GM12878 (cell line): Measurements from ENCODE around the gene TICRR. TPM values are rescaled to one million over a fixed set of nuclear protein-coding genes. Genes with fewer than 3 reads are reported as not detected.

Experiments
- ATAC-seq: fragments of 200-7000 bp; cut with Tn5 transposase; 3 replicates; pipeline ENCODE4 v1.9.1; 2020; ENCODE audit warnings: mild to moderate bottlenecking, moderate library complexity
- BruUV-seq: library from RNA; stranded (reverse); fragments of 400-500 nt; replicated peaks from 2 replicates; lab custom pipeline; 2021; lab: Mats Ljungman, UMichigan
- CTCF ChIA-PET: fragments of 300-600 bp; sonication (Branson Sonifier 250); formaldehyde crosslinking; extraction: SDS; loops from one replicate; lab custom pipeline; 2021; ENCODE audit warnings: inconsistent platforms; lab: Yijun Ruan, JAX
- POLR2A ChIA-PET: fragments of 350-600 bp; formaldehyde crosslinking; extraction: SDS; loops from one replicate; lab custom pipeline; 2021; ENCODE audit warnings: inconsistent platforms; lab: Charles Lee
- RAD21 ChIA-PET: fragments of 300-600 bp; sonication (Branson Sonifier 250); formaldehyde crosslinking; loops from one replicate; lab custom pipeline; 2023; ENCODE audit warnings: antibody characterized with exemption; ENCODE audit not compliant: unreplicated experiment; lab: Charles Lee
- SMC1A ChIA-PET: fragments of 300-600 bp; sonication (Branson Sonifier 250); formaldehyde crosslinking; loops from one replicate; lab custom pipeline; 2023; ENCODE audit not compliant: unreplicated experiment, uncharacterized antibody; lab: Charles Lee
- DNase-seq: peaks from one replicate; pipeline ENCODE4 v3.0.0-alpha.2; 2011; ENCODE audit warnings: low read depth, low spot score
- FAIRE-seq: peaks from 3 replicates; lab custom pipeline; 2011; peaks lifted over from hg19 to GRCh38; lab: Jason Lieb, UNC
- H2AFZ ChIP-seq: 2 replicates; pipeline ENCODE4 v1.6.0; 2011; ENCODE audit warnings: low read depth, low read length, control low read depth; ENCODE audit not compliant: control insufficient read depth
- H3K27ac ChIP-seq: 2 replicates; pipeline ENCODE4 v1.5.1; 2011; ENCODE audit warnings: control low read depth; ENCODE audit not compliant: control insufficient read depth, insufficient read depth
- H3K27me3 ChIP-seq, 2 experiments: replicated peaks in 1 of 2; 2 replicates each; pipeline versions ENCODE4 v1.6.0 to v1.6.1; 2011; ENCODE audit warnings: low read length in 1 of 2; ENCODE audit not compliant: control insufficient read depth in 2 of 2, insufficient read depth in 2 of 2
- H3K36me3 ChIP-seq, 2 experiments: 2 replicates each; pipeline ENCODE4 v1.5.1; 2011; ENCODE audit warnings: low read length in 1 of 2; ENCODE audit not compliant: control insufficient read depth in 2 of 2, insufficient read depth in 2 of 2
- H3K4me1 ChIP-seq: 2 replicates; pipeline ENCODE4 v1.6.1; 2011; ENCODE audit warnings: mild to moderate bottlenecking, low read length, moderate library complexity, mixed read lengths; ENCODE audit not compliant: control insufficient read depth, insufficient read depth
- H3K4me2 ChIP-seq: 2 replicates; pipeline ENCODE4 v1.6.0; 2011; ENCODE audit warnings: control low read depth; ENCODE audit not compliant: control insufficient read depth, insufficient read depth
- H3K4me3 ChIP-seq: fragments of 200-600 bp; sonication (generic); 2 replicates; pipeline ENCODE4 v1.5.1; 2016
- H3K79me2 ChIP-seq: 2 replicates; pipeline ENCODE4 v1.6.0; 2011; ENCODE audit warnings: low read length; ENCODE audit not compliant: control insufficient read depth, insufficient read depth
- H3K9ac ChIP-seq: 2 replicates; pipeline ENCODE4 v1.8.0; 2011; ENCODE audit warnings: low read length, control low read depth, mixed read lengths; ENCODE audit not compliant: control insufficient read depth, insufficient read depth
- H3K9me3 ChIP-seq: replicated peaks from 3 replicates; pipeline ENCODE4 v1.5.1; 2011; ENCODE audit warnings: mild to moderate bottlenecking, low read length; ENCODE audit not compliant: control insufficient read depth, insufficient read depth
- H4K20me1 ChIP-seq: 2 replicates; pipeline ENCODE4 v1.6.0; 2011; ENCODE audit not compliant: control insufficient read depth, insufficient read depth
- ATF3 ChIP-seq: IDR thresholded peaks from 2 replicates; pipeline ENCODE4 v1.6.1; 2011; ENCODE audit warnings: low read depth, mild to moderate bottlenecking, low read length, moderate library complexity, borderline replicate concordance; ENCODE audit errors: extremely low read depth
- CTCF ChIP-seq, 3 experiments: IDR thresholded peaks in 2 of 3; conservative IDR thresholded peaks in 1 of 3; 2 replicates each; pipeline ENCODE4 v1.5.1; 2011; ENCODE audit warnings: low read depth in 3 of 3, low read length in 3 of 3, mild to moderate bottlenecking in 3 of 3, control low read depth in 2 of 3, moderate library complexity in 2 of 3, inconsistent platforms in 1 of 3, mixed read lengths in 1 of 3; ENCODE audit not compliant: control insufficient read depth in 2 of 3, insufficient read depth in 1 of 3; ENCODE audit errors: extremely low read depth in 1 of 3
- IKZF2 ChIP-seq, 2 experiments: fragments of 450-650 bp; IDR thresholded peaks; 2 replicates each; pipeline ENCODE4 v1.6.1; 2017; ENCODE audit warnings: mild to moderate bottlenecking in 2 of 2, moderate library complexity in 2 of 2
- NBN ChIP-seq: fragments of 450-650 bp; IDR thresholded peaks from 2 replicates; pipeline ENCODE4 v1.6.1; 2016
- NFYA ChIP-seq: IDR thresholded peaks from 2 replicates; pipeline ENCODE4 v1.6.1; 2011; ENCODE audit warnings: low read depth, mild to moderate bottlenecking, low read length, improper control_type of control experiment, borderline replicate concordance
- SKIL ChIP-seq: fragments of 450-650 bp; IDR thresholded peaks from 2 replicates; pipeline ENCODE4 v1.6.1; 2017; ENCODE audit warnings: mild to moderate bottlenecking, low read depth, inconsistent platforms; ENCODE audit not compliant: poor library complexity, severe bottlenecking
- SP1 ChIP-seq: IDR thresholded peaks from one replicate; pipeline ENCODE4 v1.6.1; 2011; ENCODE audit warnings: low read depth, low read length
- USF1 ChIP-seq: IDR thresholded peaks from 2 replicates; pipeline ENCODE4 v1.6.1; 2011; ENCODE audit warnings: borderline replicate concordance, low read depth, mild to moderate bottlenecking, moderate library complexity, mixed read lengths, low read length; ENCODE audit not compliant: insufficient read depth; ENCODE audit errors: extremely low read length
- ZNF622 ChIP-seq: fragments of 450-650 bp; IDR thresholded peaks from 2 replicates; pipeline ENCODE4 v1.6.1; 2017; ENCODE audit warnings: mild to moderate bottlenecking, inconsistent platforms
- WGBS: methylation state at CpG from one replicate; pipeline ENCODE4 v1.1.6; 2016; ENCODE audit warnings: low lambda C conversion rate; ENCODE audit not compliant: insufficient replicate concordance, insufficient coverage; ENCODE audit errors: missing lambda C conversion rate; 5-methylcytosine and 5-hydroxymethylcytosine counted together
- in situ Hi-C: fragments of 300-500 bp; cut with MboI; formaldehyde crosslinking; loops from 9 replicates; pipeline ENCODE4 v1.14.3; 2018; ENCODE audit warnings: mixed read lengths
- intact Hi-C: fragments of 100-400 bp; cut with micrococcal nuclease; formaldehyde crosslinking; loops from one replicate; pipeline ENCODE4 v1.14.2; 2022; ENCODE audit not compliant: unreplicated experiment
- polyA plus RNA-seq, 11 experiments: library from polyadenylated mRNA; depleted of rRNA in 4 of 11; unstranded in 6 of 11; stranded (reverse) in 5 of 11; fragments of >200 nt; fragmentation: Nextera tagmentation in 4 of 11; fragmentation: Illumina TruSeq in 1 of 11; extraction: Ambion mirVana in 4 of 11; extraction: Trizol in 1 of 11; gene quantifications; 1 replicate in 1 of 11; 2 replicates in 10 of 11; pipeline versions ENCODE4 v1.2.1 to v1.2.3, GENCODE V29; 2011 to 2016; ENCODE audit warnings: inconsistent platforms in 2 of 11, missing spikeins in 2 of 11, low read depth in 1 of 11
- total RNA-seq, 4 experiments: library from RNA; depleted of rRNA in 3 of 4; stranded (reverse); fragments of >200 nt in 3 of 4; fragmentation: Illumina TruSeq in 1 of 4; extraction: Trizol in 1 of 4; gene quantifications; 2 replicates each; pipeline versions ENCODE4 v1.2.1 to v1.2.3, GENCODE V29; 2013 to 2021

TICRR gene
- total and polyA plus RNA-seq, 10 of the 15 experiments (the other 5 are each of a cell fraction or from before 2014, with no cell fraction given): 0.58 to 21.5 (median 11.5) TPM

- intact Hi-C loops (no loop called here), in situ Hi-C loops (no loop called here)
- Histone ChIP-seq H2AFZ (no peak overlapping the region), H3K9me3 (peaks cover 2% of the 10 kb centered on the region), H4K20me1 (no peaks in the 10 kb centered on the region), H3K4me1 (no peaks in the 10 kb centered on the region), H3K27me3 (no peaks in the 10 kb centered on the region), H3K9ac (no peak overlapping the region), H3K36me3 (peaks cover 18 to 23% of the 10 kb centered on the region in 2 experiments), H3K79me2 (no peaks in the 10 kb centered on the region), H3K4me2 (no peak overlapping the region), H3K27ac (no peak overlapping the region), H3K4me3 (no peak overlapping the region)
- POLR2A ChIA-PET: no interaction called here
- DNase-seq (no peak), FAIRE-seq (no peak), ATAC-seq (no peak)
- no peak for TF ChIP-seq NBN
- TF ChIP-seq NFYA: no peak
- TF ChIP-seq ZNF622: no peak
- 97% methylated on average over 4 of the region's 4 CpGs for WGBS
- CTCF ChIA-PET: no interaction called here
- RAD21 ChIA-PET: no interaction called here
- SMC1A ChIA-PET: interaction anchor here (1.2 kb wide), 1 partner anchor 9 kb away, joined by 3 read pairs; no protein-coding TSS in a partner anchor
- BruUV-seq: no TSS peak
These were observed 41.0 kb downstream of the TICRR start for GRCh38 chr15:89616228-89616627.

- Histone ChIP-seq H3K79me2 (no peaks in the 10 kb centered on the region), H3K27ac (no peak overlapping the region), H3K9ac (no peak overlapping the region), H3K27me3 (no peaks in the 10 kb centered on the region), H4K20me1 (no peaks in the 10 kb centered on the region), H3K4me2 (no peak overlapping the region), H3K4me1 (no peaks in the 10 kb centered on the region), H3K9me3 (no peaks in the 10 kb centered on the region), H3K36me3 (peaks cover 22 to 34% of the 10 kb centered on the region in 2 experiments), H2AFZ (no peak overlapping the region), H3K4me3 (no peak overlapping the region)
- POLR2A ChIA-PET: no interaction called here
- CTCF ChIA-PET: no interaction called here
- in situ Hi-C loops (no loop called here), intact Hi-C loops (no loop called here)
- RAD21 ChIA-PET: no interaction called here
- ATAC-seq: no peak
- SMC1A ChIA-PET: no interaction called here
- WGBS: 86% methylated on average over 4 of the region's 4 CpGs
- no TSS peak for BruUV-seq
- FAIRE-seq: no peak
- DNase-seq: no peak
- TF ChIP-seq ATF3 (no peak), SKIL (no peak), ZNF622 (no peak), IKZF2 (IDR thresholded peaks at IDR 0.05) (no peak), SP1 (no peak), USF1 (no peak), CTCF (IDR thresholded peaks at IDR 0.05 in 2 of 3, conservative IDR thresholded peaks at IDR 0.05 in 1 of 3; ENCODE audit: control insufficient read depth in 2 of 3, extremely low read depth in 1 of 3, insufficient read depth in 1 of 3, low read depth in 3 of 3, low read length in 3 of 3) (no peak)
These were observed 46.3 kb downstream of the TICRR start for GRCh38 chr15:89621547-89621946.
